Muscle layer of colon (tissue), 2 donors: ENCODE results near the gene RPIA.
"Not testable (repeated sequence)": the region's sequence is repeated elsewhere in the genome, so short reads cannot be mapped to it uniquely, and the experiment has no call there.

Experiments
- H3K27ac ChIP-seq: one replicate; pipeline ENCODE4 v1.7.0; 2013; ENCODE audit warnings: low read depth, mild to moderate bottlenecking, low read length, moderate library complexity
- H3K27me3 ChIP-seq, 2 donors: one replicate each; pipeline ENCODE4 v1.7.0; 2013; ENCODE audit warnings: low read length in 2 of 2, mild to moderate bottlenecking in 2 of 2; ENCODE audit not compliant: insufficient read depth in 2 of 2, control insufficient read depth in 1 of 2
- H3K36me3 ChIP-seq: one replicate; pipeline ENCODE4 v1.7.0; 2013; ENCODE audit warnings: mild to moderate bottlenecking, low read length; ENCODE audit not compliant: insufficient read depth
- H3K4me1 ChIP-seq: one replicate; pipeline ENCODE4 v1.7.0; 2013; ENCODE audit warnings: mild to moderate bottlenecking, low read length; ENCODE audit not compliant: insufficient read depth
- H3K4me3 ChIP-seq, 2 donors: one replicate each; pipeline ENCODE4 v1.7.0; 2013; ENCODE audit warnings: low read length in 2 of 2, low read depth in 1 of 2, mild to moderate bottlenecking in 1 of 2, moderate library complexity in 1 of 2
- H3K9ac ChIP-seq: one replicate; pipeline ENCODE4 v1.7.0; 2013; ENCODE audit warnings: low read length
- H3K9me3 ChIP-seq: one replicate; pipeline ENCODE4 v1.7.0; 2013; ENCODE audit warnings: mild to moderate bottlenecking, low read length
- donor health status: abdominal sarcoma.
- donor health status: Adenocarcinoma of cecum.

Gene RPIA

DNA sequence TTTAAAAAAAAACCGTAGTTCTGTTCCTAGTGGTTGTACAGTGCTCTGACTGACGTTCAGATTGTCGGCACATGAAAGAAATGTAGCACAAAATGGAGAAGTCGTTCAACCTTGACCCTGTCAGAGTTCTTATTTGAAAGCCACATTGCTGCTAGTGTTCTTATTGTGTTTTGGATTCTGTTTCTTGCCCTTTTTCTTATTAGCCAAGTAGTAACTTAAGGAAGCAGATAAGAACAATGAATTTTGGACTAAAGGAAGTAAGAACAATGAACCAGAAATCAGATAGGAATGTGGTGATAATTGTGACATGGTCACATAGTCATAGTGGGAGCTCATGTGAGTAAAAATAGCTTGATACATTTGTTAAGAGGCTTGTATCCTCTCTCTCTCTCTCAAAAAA is 45.9 kb downstream of the RPIA start:
- Histone ChIP-seq H3K27me3 (no peaks in the 10 kb centered on the region), H3K27ac (no peak overlapping the region), H3K4me1 (no peaks in the 10 kb centered on the region), H3K9me3 (no peaks in the 10 kb centered on the region), H3K4me3 (no peak overlapping the region), H3K9ac (no peak overlapping the region), H3K36me3 (peaks cover 28% of the 10 kb centered on the region)

DNA sequence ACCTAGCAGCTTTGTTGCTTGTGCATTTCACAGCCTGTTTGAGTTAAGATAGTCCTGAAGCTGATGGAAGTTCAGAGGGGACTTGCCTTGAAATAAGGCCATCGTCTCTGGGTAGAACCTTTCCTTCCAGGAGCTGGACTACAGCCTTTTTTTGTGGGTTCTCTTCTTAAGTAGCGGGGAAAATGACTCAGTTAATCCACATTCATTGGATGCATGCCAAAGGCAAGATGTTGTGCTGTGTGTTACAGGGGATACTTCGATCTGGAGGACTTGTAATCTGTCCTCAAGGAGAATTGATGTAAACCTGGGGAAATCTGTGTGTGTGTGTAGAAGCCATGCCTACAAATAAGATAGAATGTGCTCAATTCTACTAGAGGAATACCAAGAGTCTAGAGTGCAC is 46.8 kb downstream of the RPIA start:
- no peaks in the 10 kb centered on the region for H3K4me1 ChIP-seq
- H3K9ac ChIP-seq: no peak overlapping the region
- no peaks in the 10 kb centered on the region for H3K27me3 ChIP-seq
- H3K36me3 ChIP-seq: peaks cover 28% of the 10 kb centered on the region
- no peak overlapping the region for H3K27ac ChIP-seq
- H3K4me3 ChIP-seq: no peak overlapping the region
- no peaks in the 10 kb centered on the region for H3K9me3 ChIP-seq

- Histone ChIP-seq H3K9me3 (no peaks in the 10 kb centered on the region), H3K27ac (no peak overlapping the region), H3K27me3 (no peaks in the 10 kb centered on the region), H3K4me1 (no peaks in the 10 kb centered on the region), H3K36me3 (peaks cover 25% of the 10 kb centered on the region), H3K9ac (no peak overlapping the region), H3K4me3 (no peak overlapping the region)
Observed at GRCh38 chr2:88739985-88740600, 48.6 kb downstream of the RPIA start.

GRCh38 chr2:88746929-88747490 is 55.5 kb downstream of the RPIA start:
- H3K27ac ChIP-seq: no peak overlapping the region
- H3K9ac ChIP-seq: no peak overlapping the region
- H3K4me3 ChIP-seq: no peak overlapping the region
- H3K27me3 ChIP-seq: no peaks in the 10 kb centered on the region
- H3K4me1 ChIP-seq: no peaks in the 10 kb centered on the region
- peaks cover 28% of the 10 kb centered on the region for H3K36me3 ChIP-seq
- no peaks in the 10 kb centered on the region for H3K9me3 ChIP-seq

- H3K36me3 ChIP-seq: peaks cover 29% of the 10 kb centered on the region
Observed at GRCh38 chr2:88747990-88748389, 56.5 kb downstream of the RPIA start.

GRCh38 chr2:88751768-88752167 is 60.3 kb downstream of the RPIA start:
- Histone ChIP-seq H3K36me3 (peaks cover 28% of the 10 kb centered on the region), H3K27me3 (no peaks in the 10 kb centered on the region), H3K27ac (no peak overlapping the region), H3K9me3 (no peaks in the 10 kb centered on the region), H3K4me1 (no peaks in the 10 kb centered on the region), H3K4me3 (no peak overlapping the region), H3K9ac (no peak overlapping the region)

More at GRCh38 chr2:88747990-88748389, 56.5 kb downstream of the RPIA start:
- Histone ChIP-seq H3K4me1 (no peaks in the 10 kb centered on the region), H3K4me3 (no peak overlapping the region), H3K9me3 (no peaks in the 10 kb centered on the region), H3K9ac (no peak overlapping the region), H3K27ac (no peak overlapping the region), H3K27me3 (no peaks in the 10 kb centered on the region)

GRCh38 chr2:88753833-88754584 is 62.5 kb downstream of the RPIA start:
- Histone ChIP-seq H3K27ac (no peak overlapping the region), H3K4me1 (no peaks in the 10 kb centered on the region), H3K9me3 (no peaks in the 10 kb centered on the region), H3K27me3 (no peaks in the 10 kb centered on the region), H3K4me3 (no peak overlapping the region), H3K36me3 (peaks cover 22% of the 10 kb centered on the region), H3K9ac (no peak overlapping the region)

DNA sequence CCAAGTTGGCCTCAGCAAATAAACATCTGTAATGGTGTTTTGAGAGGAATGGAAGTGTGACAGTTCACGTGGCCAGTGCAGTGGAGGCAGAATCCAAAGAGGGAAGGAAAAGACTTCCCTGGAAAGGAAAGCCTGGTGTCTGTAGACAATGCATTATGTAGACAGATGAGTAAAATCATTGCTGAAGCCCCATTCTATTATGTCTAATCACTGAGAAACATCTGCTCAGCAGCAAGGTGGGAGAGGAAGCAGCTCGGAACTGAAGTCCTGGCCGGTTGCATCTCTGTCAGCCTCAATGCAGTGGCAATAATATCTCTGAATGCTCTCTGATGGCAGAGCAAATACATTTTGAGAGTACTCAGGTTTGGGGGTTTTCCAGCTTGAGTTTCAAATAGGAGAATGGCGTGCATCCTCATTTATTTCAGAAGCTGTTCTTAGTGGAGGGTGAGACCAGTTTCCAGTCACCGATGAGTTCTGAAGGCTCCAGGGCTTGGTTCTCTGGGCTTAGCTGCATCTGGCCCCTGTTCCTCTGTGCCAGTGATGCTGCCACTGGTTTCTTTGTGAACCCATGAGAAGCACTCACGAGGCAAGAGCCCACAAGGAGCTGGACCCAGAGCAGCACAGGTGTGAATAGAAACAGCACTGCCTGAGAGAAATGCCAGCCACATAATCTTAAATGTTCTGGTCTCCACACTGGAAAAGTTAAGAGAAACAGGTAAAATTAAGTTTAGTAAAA is 63.3 kb downstream of the RPIA start:
- no peak overlapping the region for H3K27ac ChIP-seq

GRCh38 chr2:88755836-88756235 is 64.4 kb downstream of the RPIA start:
- no peaks in the 10 kb centered on the region for H3K27me3 ChIP-seq
- no peak overlapping the region for H3K27ac ChIP-seq
- no peaks in the 10 kb centered on the region for H3K4me1 ChIP-seq
- no peaks in the 10 kb centered on the region for H3K9me3 ChIP-seq
- H3K36me3 ChIP-seq: peaks cover 15% of the 10 kb centered on the region
- no peak overlapping the region for H3K9ac ChIP-seq
- no peak overlapping the region for H3K4me3 ChIP-seq

More for the DNA sequence above, 63.3 kb downstream of the RPIA start:
- no peaks in the 10 kb centered on the region for H3K4me1 ChIP-seq
- H3K4me3 ChIP-seq: no peak overlapping the region
- no peak overlapping the region for H3K9ac ChIP-seq
- no peaks in the 10 kb centered on the region for H3K9me3 ChIP-seq
- peaks cover 18% of the 10 kb centered on the region for H3K36me3 ChIP-seq
- no peaks in the 10 kb centered on the region for H3K27me3 ChIP-seq

DNA sequence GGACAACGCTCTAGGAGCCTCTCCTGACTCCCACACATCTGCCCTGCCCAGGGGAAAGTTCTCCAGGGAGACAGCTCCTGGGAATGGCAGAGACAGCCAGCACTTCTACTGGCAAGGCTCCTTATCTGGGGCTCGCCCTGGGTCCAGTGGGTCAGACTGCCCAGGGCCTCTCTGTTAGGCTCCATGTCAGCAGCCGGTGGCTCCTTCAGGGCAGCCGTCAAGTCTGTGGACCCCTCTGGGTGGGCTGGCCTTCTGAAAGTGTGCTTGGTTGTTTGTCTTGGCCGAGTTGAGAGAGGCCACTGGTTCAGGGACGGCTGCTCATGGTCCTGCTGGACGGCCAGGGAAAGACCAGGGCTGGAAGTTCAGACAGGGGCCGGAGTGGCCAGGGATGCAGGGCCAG is 65.6 kb downstream of the RPIA start:
- Histone ChIP-seq H3K9me3 (no peaks in the 10 kb centered on the region), H3K4me3 (no peak overlapping the region), H3K27me3 (no peaks in the 10 kb centered on the region), H3K9ac (no peak overlapping the region), H3K36me3 (peaks cover 5% of the 10 kb centered on the region), H3K4me1 (no peaks in the 10 kb centered on the region), H3K27ac (no peak overlapping the region)

- H3K4me1 ChIP-seq, H3K9me3 ChIP-seq, H3K36me3 ChIP-seq, H3K27ac ChIP-seq, H3K4me3 ChIP-seq, H3K27me3 ChIP-seq, H3K9ac ChIP-seq: not testable (repeated sequence)
Observed at GRCh38 chr2:88758702-88759101, 67.2 kb downstream of the RPIA start.
